Liver (tissue), 3 donors: ENCODE measurements around the gene NTM.

Experiments
- ATF3 ChIP-seq: IDR thresholded peaks from 2 replicates; pipeline ENCODE4 v1.6.1; 2016; ENCODE audit warnings: antibody characterized with exemption
- EGR1 ChIP-seq, 2 donors: IDR thresholded peaks; 2 replicates each; pipeline ENCODE4 v1.6.1; 2016 to 2018; ENCODE audit warnings: antibody characterized with exemption in 2 of 2, low read depth in 2 of 2
- FOXA1 ChIP-seq: IDR thresholded peaks from 2 replicates; pipeline ENCODE4 v1.6.1; 2016; ENCODE audit warnings: antibody characterized with exemption
- GABPA ChIP-seq, 2 donors: IDR thresholded peaks in 1 of 2; conservative IDR thresholded peaks in 1 of 2; 2 replicates each; pipeline ENCODE4 v1.6.1; 2016; ENCODE audit warnings: antibody characterized with exemption in 2 of 2, mild to moderate bottlenecking in 1 of 2, moderate library complexity in 1 of 2
- HNF4G ChIP-seq: IDR thresholded peaks from 2 replicates; pipeline ENCODE4 v1.6.1; 2016; ENCODE audit warnings: antibody characterized with exemption
- JUND ChIP-seq, 2 donors: IDR thresholded peaks; 2 replicates each; pipeline ENCODE4 v1.6.1; 2016; ENCODE audit warnings: antibody characterized with exemption in 2 of 2
- RAD21 ChIP-seq, 2 donors: IDR thresholded peaks; 2 replicates each; pipeline ENCODE4 v1.6.1; 2016; ENCODE audit warnings: antibody characterized with exemption in 2 of 2, mild to moderate bottlenecking in 2 of 2
- SP1 ChIP-seq: IDR thresholded peaks from 2 replicates; pipeline ENCODE4 v1.6.1; 2018; ENCODE audit warnings: antibody characterized with exemption, mild to moderate bottlenecking
- YY1 ChIP-seq: IDR thresholded peaks from 2 replicates; pipeline ENCODE4 v1.6.1; 2016; ENCODE audit warnings: antibody characterized with exemption, mild to moderate bottlenecking
- TF ChIP-seq, protein P1 (sequence below): fragments of 150-350 bp; IDR thresholded peaks from 2 replicates; pipeline ENCODE4 v1.5.1; 2017; ENCODE audit warnings: improper control_type of control experiment, low read depth, low read length; ENCODE audit not compliant: missing input control
- TF ChIP-seq, protein P2 (sequence below): IDR thresholded peaks from 2 replicates; pipeline ENCODE4 v1.6.1; 2016; ENCODE audit warnings: antibody characterized with exemption, mild to moderate bottlenecking
- TF ChIP-seq, protein P3 (sequence below): IDR thresholded peaks from 2 replicates; pipeline ENCODE4 v1.6.1; 2016; ENCODE audit warnings: antibody characterized with exemption
- TF ChIP-seq, protein P4 (sequence below): IDR thresholded peaks from 2 replicates; pipeline ENCODE4 v1.6.1; 2016; ENCODE audit warnings: antibody characterized with exemption
- donor health status: healthy.
- donor health status: healthy.

DNA sequence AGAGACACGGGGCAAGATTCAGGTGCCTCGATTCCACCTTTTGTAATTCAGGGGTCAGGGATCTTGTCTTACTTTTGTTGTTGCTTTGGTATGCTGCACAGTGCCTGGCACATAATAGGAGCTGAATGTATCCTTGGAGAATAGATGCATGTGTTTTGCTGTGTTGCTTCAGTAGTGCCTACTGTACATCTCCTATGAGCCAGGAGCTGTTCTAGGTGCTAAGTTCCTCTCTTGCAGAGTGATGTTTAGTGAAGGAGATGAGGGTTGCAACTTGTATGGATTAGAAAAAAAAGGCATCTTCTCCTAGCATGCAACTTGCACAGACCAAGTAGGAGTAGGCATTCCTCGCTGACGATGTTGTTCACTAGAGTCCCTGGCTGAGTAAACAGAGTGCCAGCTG lies 555.4 kb downstream of the NTM start:
- no peak for TF ChIP-seq RAD21 (IDR thresholded peaks at IDR 0.05)
- TF ChIP-seq, protein P1, sequence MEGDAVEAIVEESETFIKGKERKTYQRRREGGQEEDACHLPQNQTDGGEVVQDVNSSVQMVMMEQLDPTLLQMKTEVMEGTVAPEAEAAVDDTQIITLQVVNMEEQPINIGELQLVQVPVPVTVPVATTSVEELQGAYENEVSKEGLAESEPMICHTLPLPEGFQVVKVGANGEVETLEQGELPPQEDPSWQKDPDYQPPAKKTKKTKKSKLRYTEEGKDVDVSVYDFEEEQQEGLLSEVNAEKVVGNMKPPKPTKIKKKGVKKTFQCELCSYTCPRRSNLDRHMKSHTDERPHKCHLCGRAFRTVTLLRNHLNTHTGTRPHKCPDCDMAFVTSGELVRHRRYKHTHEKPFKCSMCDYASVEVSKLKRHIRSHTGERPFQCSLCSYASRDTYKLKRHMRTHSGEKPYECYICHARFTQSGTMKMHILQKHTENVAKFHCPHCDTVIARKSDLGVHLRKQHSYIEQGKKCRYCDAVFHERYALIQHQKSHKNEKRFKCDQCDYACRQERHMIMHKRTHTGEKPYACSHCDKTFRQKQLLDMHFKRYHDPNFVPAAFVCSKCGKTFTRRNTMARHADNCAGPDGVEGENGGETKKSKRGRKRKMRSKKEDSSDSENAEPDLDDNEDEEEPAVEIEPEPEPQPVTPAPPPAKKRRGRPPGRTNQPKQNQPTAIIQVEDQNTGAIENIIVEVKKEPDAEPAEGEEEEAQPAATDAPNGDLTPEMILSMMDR: no peak
- no peak for TF ChIP-seq YY1
- TF ChIP-seq, protein P2, sequence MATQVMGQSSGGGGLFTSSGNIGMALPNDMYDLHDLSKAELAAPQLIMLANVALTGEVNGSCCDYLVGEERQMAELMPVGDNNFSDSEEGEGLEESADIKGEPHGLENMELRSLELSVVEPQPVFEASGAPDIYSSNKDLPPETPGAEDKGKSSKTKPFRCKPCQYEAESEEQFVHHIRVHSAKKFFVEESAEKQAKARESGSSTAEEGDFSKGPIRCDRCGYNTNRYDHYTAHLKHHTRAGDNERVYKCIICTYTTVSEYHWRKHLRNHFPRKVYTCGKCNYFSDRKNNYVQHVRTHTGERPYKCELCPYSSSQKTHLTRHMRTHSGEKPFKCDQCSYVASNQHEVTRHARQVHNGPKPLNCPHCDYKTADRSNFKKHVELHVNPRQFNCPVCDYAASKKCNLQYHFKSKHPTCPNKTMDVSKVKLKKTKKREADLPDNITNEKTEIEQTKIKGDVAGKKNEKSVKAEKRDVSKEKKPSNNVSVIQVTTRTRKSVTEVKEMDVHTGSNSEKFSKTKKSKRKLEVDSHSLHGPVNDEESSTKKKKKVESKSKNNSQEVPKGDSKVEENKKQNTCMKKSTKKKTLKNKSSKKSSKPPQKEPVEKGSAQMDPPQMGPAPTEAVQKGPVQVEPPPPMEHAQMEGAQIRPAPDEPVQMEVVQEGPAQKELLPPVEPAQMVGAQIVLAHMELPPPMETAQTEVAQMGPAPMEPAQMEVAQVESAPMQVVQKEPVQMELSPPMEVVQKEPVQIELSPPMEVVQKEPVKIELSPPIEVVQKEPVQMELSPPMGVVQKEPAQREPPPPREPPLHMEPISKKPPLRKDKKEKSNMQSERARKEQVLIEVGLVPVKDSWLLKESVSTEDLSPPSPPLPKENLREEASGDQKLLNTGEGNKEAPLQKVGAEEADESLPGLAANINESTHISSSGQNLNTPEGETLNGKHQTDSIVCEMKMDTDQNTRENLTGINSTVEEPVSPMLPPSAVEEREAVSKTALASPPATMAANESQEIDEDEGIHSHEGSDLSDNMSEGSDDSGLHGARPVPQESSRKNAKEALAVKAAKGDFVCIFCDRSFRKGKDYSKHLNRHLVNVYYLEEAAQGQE: no peak
- TF ChIP-seq HNF4G: no peak
- TF ChIP-seq, protein P3, sequence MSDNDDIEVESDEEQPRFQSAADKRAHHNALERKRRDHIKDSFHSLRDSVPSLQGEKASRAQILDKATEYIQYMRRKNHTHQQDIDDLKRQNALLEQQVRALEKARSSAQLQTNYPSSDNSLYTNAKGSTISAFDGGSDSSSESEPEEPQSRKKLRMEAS: no peak
- TF ChIP-seq GABPA (IDR thresholded peaks at IDR 0.05 in 1 of 2, conservative IDR thresholded peaks at IDR 0.05 in 1 of 2): no peak
- TF ChIP-seq JUND (IDR thresholded peaks at IDR 0.05): no peak
- TF ChIP-seq EGR1 (IDR thresholded peaks at IDR 0.05; ENCODE audit: low read depth in 2 of 2): no peak
- no peak for TF ChIP-seq SP1
- no peak for TF ChIP-seq ATF3
- TF ChIP-seq FOXA1: no peak
- TF ChIP-seq, protein P4, sequence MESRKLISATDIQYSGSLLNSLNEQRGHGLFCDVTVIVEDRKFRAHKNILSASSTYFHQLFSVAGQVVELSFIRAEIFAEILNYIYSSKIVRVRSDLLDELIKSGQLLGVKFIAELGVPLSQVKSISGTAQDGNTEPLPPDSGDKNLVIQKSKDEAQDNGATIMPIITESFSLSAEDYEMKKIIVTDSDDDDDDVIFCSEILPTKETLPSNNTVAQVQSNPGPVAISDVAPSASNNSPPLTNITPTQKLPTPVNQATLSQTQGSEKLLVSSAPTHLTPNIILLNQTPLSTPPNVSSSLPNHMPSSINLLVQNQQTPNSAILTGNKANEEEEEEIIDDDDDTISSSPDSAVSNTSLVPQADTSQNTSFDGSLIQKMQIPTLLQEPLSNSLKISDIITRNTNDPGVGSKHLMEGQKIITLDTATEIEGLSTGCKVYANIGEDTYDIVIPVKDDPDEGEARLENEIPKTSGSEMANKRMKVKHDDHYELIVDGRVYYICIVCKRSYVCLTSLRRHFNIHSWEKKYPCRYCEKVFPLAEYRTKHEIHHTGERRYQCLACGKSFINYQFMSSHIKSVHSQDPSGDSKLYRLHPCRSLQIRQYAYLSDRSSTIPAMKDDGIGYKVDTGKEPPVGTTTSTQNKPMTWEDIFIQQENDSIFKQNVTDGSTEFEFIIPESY: no peak
